Stomach smooth muscle (tissue), 2 donors: ENCODE results near the gene KLHL14.
"Not testable (repeated sequence)": the region's sequence is repeated elsewhere in the genome, so short reads cannot be mapped to it uniquely, and the experiment has no call there.

Source experiments
- H3K27ac ChIP-seq: one replicate; pipeline ENCODE4 v1.7.0; 2013; ENCODE audit warnings: mild to moderate bottlenecking, low read length, inconsistent platforms
- H3K27me3 ChIP-seq, 2 donors: one replicate each; pipeline ENCODE4 v1.7.0; 2013; ENCODE audit warnings: low read length in 2 of 2; ENCODE audit not compliant: insufficient read depth in 2 of 2, control insufficient read depth in 1 of 2
- H3K36me3 ChIP-seq, 2 donors: one replicate each; pipeline ENCODE4 v1.7.0; 2013; ENCODE audit warnings: low read length in 2 of 2; ENCODE audit not compliant: control insufficient read depth in 2 of 2, insufficient read depth in 2 of 2
- H3K4me1 ChIP-seq: one replicate; pipeline ENCODE4 v1.7.0; 2013; ENCODE audit warnings: low read length; ENCODE audit not compliant: control insufficient read depth, insufficient read depth
- H3K4me3 ChIP-seq, 2 donors: one replicate each; pipeline ENCODE4 v1.7.0; 2013; ENCODE audit warnings: low read length in 2 of 2
- H3K9ac ChIP-seq, 2 donors: one replicate each; pipeline ENCODE4 v1.7.0; 2013; ENCODE audit warnings: low read length in 2 of 2, mild to moderate bottlenecking in 1 of 2
- H3K9me3 ChIP-seq, 2 donors: one replicate each; pipeline ENCODE4 v1.7.0; 2013; ENCODE audit warnings: low read length in 2 of 2; ENCODE audit not compliant: control insufficient read depth in 2 of 2
- donor health status: healthy.
- donor health status: Pancreatic carcinoma.

KLHL14 gene

GRCh38 chr18:32798209-32798960, 25.6 kb upstream of the KLHL14 start:
- Histone ChIP-seq H3K4me1 (no peaks in the 10 kb centered on the region), H3K4me3 (no peak overlapping the region), H3K36me3 (no peaks in the 10 kb centered on the region), H3K9me3 (no peaks in the 10 kb centered on the region), H3K27me3 (no peaks in the 10 kb centered on the region), H3K9ac (no peak overlapping the region), H3K27ac (no peak overlapping the region)

- H3K9me3 ChIP-seq, H3K27ac ChIP-seq, H3K27me3 ChIP-seq, H3K9ac ChIP-seq, H3K4me3 ChIP-seq, H3K36me3 ChIP-seq, H3K4me1 ChIP-seq: not testable (repeated sequence)
Measured at GRCh38 chr18:32794667-32795066, 21.8 kb upstream of the KLHL14 start.

GRCh38 chr18:32779010-32779409, 6.2 kb upstream of the KLHL14 start:
- no peaks in the 10 kb centered on the region for H3K27me3 ChIP-seq
- H3K27ac ChIP-seq, result no peak overlapping the region
- no peaks in the 10 kb centered on the region for H3K36me3 ChIP-seq
- H3K4me3 ChIP-seq, result no peak overlapping the region
- H3K9me3 ChIP-seq, result no peaks in the 10 kb centered on the region
- H3K9ac ChIP-seq, result no peak overlapping the region
- H3K4me1 ChIP-seq, result no peaks in the 10 kb centered on the region

- H3K27ac ChIP-seq, result no peak overlapping the region
- no peak overlapping the region for H3K9ac ChIP-seq
- H3K4me3 ChIP-seq, result no peak overlapping the region
- H3K36me3 ChIP-seq, result no peaks in the 10 kb centered on the region
- H3K27me3 ChIP-seq, result peaks cover 4 to 9% of the 10 kb centered on the region in 2 donors
- H3K4me1 ChIP-seq, result no peaks in the 10 kb centered on the region
- no peaks in the 10 kb centered on the region for H3K9me3 ChIP-seq
Measured at GRCh38 chr18:32777049-32777448, 4.2 kb upstream of the KLHL14 start.

- peaks cover 4 to 13% of the 10 kb centered on the region in 2 donors for H3K27me3 ChIP-seq
- no peak overlapping the region for H3K27ac ChIP-seq
- no peaks in the 10 kb centered on the region for H3K9me3 ChIP-seq
- H3K9ac ChIP-seq, result no peak overlapping the region
- no peaks in the 10 kb centered on the region for H3K4me1 ChIP-seq
- no peak overlapping the region for H3K4me3 ChIP-seq
- H3K36me3 ChIP-seq, result no peaks in the 10 kb centered on the region
Measured at GRCh38 chr18:32776561-32776960, 3.7 kb upstream of the KLHL14 start.

GRCh38 chr18:32775628-32776027, 2.8 kb upstream of the KLHL14 start:
- Histone ChIP-seq H3K4me1 (peaks cover 8% of the 10 kb centered on the region), H3K9me3 (no peaks in the 10 kb centered on the region), H3K27ac (no peak overlapping the region), H3K4me3 (no peak overlapping the region), H3K27me3 (peaks cover 13 to 22% of the 10 kb centered on the region in 2 donors), H3K9ac (no peak overlapping the region), H3K36me3 (no peaks in the 10 kb centered on the region)

GRCh38 chr18:32773382-32773712, 524 bp upstream of the KLHL14 start:
- peaks cover 17% of the 10 kb centered on the region for H3K4me1 ChIP-seq
- H3K9ac ChIP-seq, result no peak overlapping the region
- no peak overlapping the region for H3K4me3 ChIP-seq
- H3K9me3 ChIP-seq, result no peaks in the 10 kb centered on the region
- H3K36me3 ChIP-seq, result no peaks in the 10 kb centered on the region
- peaks cover 27 to 37% of the 10 kb centered on the region in 2 donors for H3K27me3 ChIP-seq
- H3K27ac ChIP-seq, result no peak overlapping the region

GRCh38 chr18:32771871-32772580, 797 bp downstream of the KLHL14 start:
- Histone ChIP-seq H3K4me3 (peak overlapping the region; percentile 31 to 52), H3K9ac (no peak overlapping the region), H3K27me3 (peaks cover 29 to 37% of the 10 kb centered on the region in 2 donors), H3K27ac (no peak overlapping the region), H3K4me1 (peaks cover 17% of the 10 kb centered on the region), H3K36me3 (no peaks in the 10 kb centered on the region), H3K9me3 (no peaks in the 10 kb centered on the region)

- Histone ChIP-seq H3K27me3 (peaks cover 29 to 37% of the 10 kb centered on the region in 2 donors), H3K4me3 (peak overlapping the region; percentile 62 to 72), H3K36me3 (no peaks in the 10 kb centered on the region), H3K27ac (no peak overlapping the region), H3K4me1 (peaks cover 17% of the 10 kb centered on the region), H3K9me3 (no peaks in the 10 kb centered on the region), H3K9ac (no peak overlapping the region)
Measured at GRCh38 chr18:32771169-32771751, 1.6 kb downstream of the KLHL14 start.

GRCh38 chr18:32770666-32771168, 2.1 kb downstream of the KLHL14 start:
- H3K27ac ChIP-seq, result no peak overlapping the region
- H3K4me1 ChIP-seq, result peaks cover 17% of the 10 kb centered on the region
- H3K4me3 ChIP-seq, result peak overlapping the region; percentile 62 to 72
- peaks cover 29 to 37% of the 10 kb centered on the region in 2 donors for H3K27me3 ChIP-seq
- no peaks in the 10 kb centered on the region for H3K36me3 ChIP-seq
- no peaks in the 10 kb centered on the region for H3K9me3 ChIP-seq
- H3K9ac ChIP-seq, result no peak overlapping the region
